Activated T-cell treated with anti-CD3 and anti-CD28 coated beads, Interleukin-2, amount 50 U/mL, for 1 hour (primary cell): ENCODE results near the gene PRKCB.
"Not testable (repeated sequence)": the region's sequence is repeated elsewhere in the genome, so short reads cannot be mapped to it uniquely, and the experiment has no call there.

Experiments used
- DNase-seq: peaks from one replicate; pipeline ENCODE4 v3.0.0-alpha.2; 2020

PRKCB gene

DNA sequence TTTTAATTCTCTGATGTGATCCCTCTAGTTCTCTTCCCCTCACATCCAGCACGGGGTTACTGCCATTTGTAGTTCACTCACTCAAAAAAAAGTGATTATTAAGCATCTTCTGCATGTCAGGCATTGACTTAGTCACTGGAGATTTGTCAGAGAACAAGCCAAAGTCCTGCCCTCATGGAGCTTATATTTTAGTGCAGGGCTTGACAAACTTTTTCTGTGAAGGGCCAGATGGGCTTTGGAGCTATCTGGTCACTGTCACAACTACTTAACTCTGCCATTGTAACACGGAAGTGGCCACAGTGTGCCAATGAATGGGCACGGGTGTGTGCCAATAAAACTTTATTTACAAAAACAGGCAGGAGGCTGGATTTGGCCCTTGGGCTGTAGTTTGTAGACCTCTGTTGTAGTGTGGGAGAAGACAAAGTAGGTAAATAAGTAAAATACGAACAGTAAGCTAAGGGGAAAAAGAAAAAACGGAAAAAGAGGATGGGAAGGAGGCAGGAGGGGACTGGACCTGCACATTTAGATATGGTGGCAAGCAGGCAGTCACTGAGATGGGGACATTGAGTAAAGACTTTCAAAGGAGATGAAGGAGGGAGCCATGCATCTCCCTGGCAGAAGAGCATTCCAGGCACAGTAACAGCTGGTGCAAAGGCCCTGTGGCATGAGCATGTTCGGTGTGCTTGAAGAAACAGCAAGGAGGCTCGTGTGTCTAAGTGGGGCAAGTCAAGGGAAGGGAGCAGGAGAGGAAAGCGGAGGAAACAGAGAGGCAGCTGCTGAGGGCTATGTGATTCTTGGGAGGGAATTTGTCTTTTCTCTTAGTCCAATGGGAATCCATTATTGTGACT is 217.5 kb downstream of the PRKCB start:
- DNase-seq = no peak

DNA sequence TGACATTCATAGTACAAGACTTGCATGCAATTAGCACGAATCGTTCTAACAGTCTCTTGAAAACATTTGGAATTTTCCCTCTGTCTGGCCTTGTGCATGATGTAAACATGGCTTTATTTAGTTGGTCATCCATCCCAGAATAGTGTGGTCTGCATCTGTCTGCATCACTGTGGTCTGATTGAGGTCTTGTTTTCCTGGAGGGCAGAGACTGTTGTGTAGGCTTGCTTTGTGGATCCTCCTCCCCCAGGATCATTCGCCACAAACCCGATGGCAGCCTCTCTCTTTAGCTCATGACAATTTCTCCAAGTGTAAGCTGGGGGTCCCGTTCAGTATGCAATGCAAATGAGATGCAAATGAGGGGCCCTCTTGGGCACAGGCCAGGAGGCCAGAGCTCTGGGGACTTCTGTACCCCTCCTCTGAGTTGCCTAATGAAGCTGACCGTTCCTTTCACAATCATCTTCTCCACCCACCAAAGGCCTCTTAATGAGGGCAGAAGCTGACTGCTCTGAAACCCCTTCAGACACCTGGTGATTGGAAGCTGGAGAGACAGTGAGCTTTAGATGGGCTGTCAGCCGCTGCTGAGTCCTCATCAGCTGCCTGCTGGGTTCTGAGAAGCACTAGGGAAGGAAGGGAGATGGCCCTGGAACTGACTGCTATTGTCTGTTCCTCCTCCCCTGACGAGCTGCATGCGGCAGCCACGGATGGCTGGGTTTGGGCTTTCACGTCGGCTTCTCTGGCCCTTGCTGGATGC is 219.1 kb downstream of the PRKCB start:
- no peak for DNase-seq

DNA sequence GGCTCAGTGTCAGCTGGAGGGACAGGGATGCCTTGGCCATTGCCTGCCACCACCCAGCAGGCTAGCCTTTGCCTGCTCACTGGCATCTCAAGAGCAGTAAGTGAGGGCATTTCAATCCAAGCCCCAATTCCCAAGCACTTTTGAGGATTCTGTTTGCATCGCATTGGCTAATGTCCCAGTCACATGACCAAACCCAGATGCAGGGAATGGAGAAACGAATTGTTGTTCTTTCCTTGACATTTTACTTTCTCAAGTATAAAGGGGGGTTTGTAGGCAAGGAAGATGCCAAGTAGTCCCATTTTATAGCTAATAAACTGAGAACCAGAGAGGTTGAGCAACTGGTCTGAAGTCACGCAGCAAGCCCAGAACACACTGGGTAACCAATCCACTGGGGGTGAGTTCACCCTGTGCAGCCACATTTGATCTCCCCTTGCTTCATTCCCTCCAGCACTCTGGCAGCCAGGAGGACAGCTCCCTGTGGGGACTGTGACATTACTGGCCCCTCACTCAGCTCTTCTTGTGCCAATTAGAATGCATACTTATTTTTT is 226.6 kb downstream of the PRKCB start:
- no peak for DNase-seq

DNA sequence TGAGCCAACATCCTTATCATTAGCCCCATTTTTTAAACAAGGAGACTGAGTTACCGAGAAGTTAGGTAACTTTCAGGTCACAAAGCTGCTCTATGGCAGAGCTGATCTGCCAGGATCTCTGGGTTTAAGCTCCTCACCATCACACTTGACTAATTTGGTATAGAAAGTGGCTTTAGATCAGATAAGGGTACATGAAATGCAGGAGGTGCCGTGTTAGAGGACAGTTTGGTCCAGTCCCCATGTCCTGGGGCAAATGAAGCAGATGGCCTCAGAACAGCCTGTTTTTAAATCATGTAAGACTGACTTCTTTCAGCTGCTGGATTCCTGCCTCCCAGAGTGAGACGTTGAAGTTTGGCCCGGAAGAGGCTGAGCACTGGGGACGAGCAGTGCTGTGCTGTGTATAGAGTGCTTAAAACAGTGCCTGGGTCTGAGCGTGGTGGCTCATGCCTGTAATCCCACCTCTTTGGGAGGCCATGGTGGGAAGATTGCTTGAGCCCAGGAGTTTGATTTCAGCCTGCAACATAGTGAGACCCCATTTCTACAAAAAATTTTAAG is 233.3 kb downstream of the PRKCB start:
- DNase-seq = no peak

DNA sequence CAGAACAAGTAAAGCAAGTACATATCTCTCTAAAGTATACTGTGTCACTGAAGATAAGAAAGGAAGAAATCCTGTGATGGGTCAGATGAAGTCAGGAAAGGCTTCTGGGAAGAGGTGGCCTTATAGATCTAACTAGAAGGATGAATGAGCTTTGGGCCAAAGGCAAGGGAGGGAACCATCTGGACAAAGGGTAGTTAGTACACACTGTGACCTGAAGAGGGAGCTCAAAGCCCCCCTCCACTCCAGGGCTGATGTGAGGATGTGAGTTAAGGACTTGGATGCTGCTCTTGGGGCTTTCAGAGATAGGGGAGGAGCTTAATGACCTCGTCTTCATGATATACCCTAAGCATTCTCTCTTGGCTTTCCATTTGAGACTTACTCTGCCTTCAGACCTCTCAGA is 235.1 kb downstream of the PRKCB start:
- no peak for DNase-seq

DNA sequence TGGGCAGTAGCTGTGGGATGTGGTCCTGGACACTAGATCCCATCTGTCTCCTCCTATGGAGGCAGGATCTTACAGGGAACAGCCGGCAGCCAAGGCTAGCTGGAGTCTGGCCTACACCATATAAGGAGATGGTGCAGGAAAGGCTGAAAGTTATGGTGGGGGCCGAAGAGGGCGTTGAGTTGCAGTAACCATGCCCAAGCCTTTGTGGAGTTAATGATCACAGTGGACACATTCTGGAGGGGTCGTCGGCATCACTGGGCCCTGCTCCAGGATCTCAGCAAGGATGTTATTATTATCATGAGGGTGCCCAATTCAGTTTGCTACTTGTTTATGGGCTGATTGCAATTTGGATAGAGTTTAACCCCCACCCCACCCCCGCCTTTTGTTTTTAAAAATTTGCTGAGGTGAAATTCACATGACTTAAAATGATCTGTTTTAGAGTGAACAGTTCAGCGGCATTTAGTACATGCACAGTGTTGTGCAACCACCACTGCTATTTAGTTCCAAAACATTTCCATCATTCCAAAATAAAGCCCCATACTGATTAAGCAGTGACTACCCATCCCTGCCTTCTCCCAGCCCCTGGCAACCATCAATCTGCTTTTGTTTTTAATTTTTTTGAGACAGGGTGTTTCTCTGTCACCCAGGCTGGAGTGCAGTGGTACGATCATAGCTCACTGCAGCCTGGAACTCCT is 236.0 kb downstream of the PRKCB start:
- DNase-seq = no peak

DNA sequence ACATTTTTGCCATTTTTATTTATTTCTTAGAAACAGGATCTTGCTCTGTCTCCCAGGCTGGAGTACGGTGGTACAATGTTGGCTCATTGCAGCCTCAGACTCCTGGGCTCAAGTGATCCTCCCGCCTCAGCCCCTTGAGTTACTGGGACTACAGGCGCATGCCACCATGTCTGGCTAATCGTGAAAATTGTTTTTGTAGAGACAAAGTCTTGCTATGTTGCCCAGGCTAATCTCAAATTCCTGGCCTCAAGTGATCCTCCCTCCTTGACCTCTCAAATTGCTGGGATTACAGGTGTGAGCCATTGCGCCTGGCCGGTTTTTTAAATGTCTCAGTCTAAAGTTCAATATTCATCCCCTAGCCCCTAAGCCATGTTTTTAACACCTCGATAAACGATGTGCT is 237.5 kb downstream of the PRKCB start:
- no peak for DNase-seq

DNA sequence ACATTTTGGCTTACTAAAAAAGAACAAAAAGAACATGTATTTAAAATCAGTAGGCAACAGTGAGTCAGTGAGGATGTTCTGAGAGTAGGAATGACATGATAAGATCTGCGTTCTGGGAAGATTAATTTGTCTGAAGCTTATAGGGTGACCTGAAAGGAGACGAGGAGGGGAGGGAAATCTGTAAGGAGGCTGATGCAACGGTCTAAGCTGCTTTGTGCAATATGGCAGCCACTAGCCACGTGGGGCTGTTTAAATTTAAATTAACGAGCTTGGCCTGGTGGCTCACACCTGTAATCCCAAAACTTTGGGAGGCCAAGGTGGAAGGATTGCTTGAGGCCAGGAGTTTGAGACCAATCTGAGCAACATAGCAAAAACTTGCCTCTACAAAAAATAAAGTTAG is 238.8 kb downstream of the PRKCB start:
- no peak for DNase-seq

DNA sequence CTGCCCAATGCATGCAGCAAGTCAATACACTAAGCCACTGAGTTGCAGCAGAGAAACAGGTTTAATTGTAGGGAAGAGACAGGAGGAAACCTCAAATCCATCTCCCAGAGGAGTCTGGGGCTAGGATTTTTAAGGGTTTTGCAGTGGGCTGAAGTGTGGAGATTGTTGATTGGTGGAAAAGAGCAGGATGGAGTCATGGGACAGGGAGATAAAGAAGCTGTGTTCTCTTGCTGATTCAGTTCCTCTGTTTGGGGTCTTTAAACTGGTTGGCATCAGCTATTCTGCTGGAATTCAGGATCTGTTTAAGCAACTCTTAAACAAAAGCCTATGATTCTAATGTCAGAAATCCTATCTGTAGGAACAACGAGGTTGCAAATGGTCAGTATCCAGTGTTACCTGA is 239.5 kb downstream of the PRKCB start:
- no peak for DNase-seq

DNA sequence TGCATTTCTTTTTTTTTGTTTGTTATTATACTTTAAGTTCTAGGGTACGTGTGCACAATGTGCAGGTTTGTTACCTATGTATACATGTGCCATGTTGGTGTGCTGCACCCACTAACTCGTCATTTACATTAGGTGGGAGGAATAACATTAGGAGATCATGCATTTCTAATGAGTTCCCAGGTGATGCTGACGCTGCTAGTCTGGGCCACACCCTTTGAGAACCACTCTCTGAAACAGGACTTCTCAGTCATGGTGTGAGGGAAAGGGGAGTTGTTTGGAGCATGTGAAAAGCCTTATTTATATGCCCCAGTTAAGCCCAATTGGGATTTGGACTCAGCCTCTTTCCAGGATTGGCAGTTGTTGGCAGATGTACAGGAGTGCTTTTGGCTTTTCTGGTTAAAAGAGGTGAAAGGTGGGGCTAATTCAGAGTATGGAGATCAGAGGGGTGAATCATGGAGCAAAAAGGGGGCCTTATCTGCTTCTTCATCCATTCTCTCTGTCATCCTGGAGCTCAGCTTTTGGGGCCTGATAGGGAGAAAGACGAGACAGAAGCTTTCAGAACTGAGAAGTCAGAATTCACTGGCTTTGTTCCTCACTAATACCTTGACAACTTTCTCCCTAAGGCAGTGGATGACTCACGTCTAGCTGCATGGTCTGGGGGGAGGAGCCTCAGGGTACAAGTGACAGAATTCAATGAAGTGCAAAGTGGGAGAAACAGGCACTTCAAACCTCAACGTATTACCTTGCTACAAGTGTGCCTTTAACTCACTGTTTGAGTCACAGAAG is 240.3 kb downstream of the PRKCB start:
- DNase-seq = no peak

DNA sequence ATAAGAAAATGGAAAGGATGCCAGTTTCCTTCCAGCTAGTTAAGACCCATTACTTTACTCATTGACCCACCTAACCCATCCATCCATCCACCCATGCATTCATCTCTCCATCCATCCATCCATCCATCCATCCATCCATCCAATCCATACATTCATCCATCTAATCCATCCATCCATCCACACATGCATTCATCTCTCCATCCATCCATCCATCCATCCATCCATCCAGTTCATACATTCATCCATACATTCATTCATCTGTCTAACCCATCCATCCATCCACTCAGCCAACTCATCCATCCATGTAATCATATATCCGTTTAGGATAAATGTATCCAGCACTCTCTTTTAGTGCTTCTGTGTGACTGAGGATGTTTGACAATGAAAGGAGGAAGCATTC is 241.5 kb downstream of the PRKCB start:
- no peak for DNase-seq

DNA sequence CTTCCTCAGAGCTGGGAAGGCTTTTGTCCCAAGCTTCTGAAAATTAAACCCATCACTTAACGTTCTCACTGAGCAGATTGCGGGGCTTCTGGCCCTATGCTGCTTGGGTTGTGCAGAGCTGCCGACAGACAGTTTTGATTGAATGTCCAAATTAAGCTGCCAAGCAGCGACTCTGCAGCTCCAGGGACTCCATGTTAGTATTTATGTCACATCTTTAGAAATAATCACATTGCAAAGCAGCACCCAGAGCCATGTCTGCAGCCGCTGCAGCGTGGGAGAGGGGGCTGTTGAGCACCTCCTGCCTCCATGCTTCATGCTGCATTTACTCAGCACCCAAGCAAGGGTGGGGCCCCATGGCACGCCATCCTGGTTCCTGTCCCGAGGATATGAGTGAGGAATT is 242.2 kb downstream of the PRKCB start:
- no peak for DNase-seq

DNA sequence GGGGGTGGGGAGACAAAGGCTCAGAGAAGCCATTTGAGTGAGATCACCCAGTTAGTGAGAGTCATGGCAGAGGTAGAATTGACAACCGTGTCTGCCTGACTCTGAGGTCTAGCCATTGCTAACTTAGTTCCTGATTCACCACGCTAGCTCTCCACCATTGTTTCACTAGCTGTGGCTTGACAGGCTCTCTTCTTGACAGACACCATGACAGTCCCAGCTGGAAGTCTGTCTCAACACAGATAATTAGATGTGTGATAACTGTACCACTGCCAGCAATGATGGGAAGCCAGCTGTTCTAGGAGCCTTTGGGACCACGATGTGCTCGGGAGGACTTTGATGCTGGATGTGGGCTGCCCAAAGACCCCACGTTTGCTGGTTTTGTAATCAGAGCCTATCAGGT is 249.9 kb downstream of the PRKCB start:
- no peak for DNase-seq

DNA sequence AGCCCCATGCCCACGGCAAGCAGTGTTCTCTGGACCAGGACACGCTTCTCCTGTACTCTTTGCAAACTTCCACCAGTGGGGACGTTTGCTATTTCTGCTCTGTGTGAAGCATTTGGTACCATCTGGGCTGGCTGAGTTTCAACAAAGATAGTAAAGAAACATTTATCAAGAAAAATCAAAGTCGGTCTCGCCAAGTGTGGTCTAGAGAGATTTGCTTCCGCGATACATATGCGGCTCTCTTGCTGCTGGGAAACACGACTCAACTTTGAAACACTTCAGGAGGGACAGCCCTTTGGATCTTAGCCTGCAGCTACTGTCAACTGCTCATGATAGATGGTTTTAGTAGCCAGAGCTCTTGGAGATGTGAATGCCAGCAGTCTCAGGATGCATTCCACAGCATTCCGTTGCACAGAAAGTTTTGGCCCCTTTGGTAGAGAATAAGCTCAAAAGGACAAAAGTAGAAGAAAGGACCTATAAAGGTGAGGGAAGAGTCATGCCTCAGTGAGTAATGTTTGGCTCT is 252.2 kb downstream of the PRKCB start:
- no peak for DNase-seq

DNA sequence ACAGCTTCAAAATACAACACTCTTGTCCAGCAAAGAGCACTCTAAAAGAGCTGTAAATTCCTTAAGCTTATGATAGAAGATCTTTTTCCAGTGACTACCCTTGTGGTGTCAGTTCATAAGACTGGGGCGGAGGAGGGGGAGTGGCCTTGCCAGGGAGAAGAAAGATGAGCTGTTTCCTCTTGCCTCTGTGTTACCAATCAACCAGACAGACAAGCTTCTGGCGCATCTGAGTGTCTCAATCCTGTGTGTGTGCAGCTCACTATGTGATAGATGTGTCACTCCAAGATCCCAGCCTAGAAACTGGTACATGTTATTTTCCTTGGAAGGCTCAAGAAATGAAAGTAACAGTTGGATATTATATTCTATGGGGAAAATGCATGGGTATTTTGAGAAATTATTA is 253.0 kb downstream of the PRKCB start:
- DNase-seq = no peak

DNA sequence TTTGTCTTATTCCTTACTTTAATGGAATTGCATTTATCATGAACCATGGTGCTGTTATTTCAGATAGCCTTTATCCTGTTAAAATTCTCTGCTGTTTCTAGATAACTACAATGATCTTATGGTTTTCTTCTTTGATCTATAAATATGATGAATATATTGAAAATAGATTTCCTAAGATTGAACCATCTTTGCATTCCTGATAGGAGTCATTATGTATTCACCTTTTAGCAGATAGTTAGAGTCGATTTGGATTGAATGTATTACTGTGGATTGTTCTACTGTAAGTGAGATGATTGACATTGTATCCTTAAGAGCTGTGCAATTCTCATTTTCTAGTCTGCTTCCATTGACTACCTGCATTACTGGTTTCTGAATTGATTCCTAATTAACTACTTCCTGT is 255.3 kb downstream of the PRKCB start:
- DNase-seq = no peak

DNA sequence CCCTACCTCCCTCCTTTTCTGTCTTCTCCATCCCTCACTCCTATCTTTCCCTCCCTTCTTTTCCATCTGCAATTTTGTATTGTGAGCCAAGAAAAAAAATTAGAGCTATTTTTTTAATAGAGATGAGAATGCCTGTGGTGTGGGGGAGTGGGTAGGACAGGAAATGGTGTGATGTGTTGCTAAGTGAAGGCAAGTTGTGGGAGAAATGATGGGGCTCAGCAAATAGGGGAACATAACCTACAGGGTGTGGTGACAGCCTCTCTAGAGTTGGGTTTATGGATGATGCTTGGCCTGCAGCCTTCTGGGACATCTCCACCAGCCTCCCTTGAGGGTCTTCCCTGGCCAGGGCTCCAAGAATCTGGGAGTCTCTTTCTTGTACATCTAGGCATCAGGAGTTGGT is 257.3 kb downstream of the PRKCB start:
- no peak for DNase-seq

DNA sequence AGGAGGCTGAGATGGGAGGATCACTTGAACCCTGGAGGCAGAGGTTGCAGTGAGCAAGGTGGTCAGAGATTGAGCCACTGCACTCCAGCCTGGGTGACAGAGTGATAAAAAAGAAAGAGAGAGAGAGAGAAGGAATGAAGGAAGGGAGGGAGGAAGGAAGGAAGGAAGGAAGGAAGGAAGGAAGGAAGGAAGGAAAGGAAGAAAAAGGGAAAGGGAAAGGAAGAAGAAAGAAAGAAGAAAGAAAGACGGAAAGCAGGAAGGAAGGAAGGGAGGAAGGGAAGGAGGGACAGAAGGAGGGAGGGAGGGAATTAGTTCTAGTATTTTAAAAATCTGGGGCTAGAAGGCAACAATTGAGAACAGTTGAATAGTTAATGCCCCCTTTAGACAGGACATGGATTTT is 258.9 kb downstream of the PRKCB start:
- no peak for DNase-seq

DNA sequence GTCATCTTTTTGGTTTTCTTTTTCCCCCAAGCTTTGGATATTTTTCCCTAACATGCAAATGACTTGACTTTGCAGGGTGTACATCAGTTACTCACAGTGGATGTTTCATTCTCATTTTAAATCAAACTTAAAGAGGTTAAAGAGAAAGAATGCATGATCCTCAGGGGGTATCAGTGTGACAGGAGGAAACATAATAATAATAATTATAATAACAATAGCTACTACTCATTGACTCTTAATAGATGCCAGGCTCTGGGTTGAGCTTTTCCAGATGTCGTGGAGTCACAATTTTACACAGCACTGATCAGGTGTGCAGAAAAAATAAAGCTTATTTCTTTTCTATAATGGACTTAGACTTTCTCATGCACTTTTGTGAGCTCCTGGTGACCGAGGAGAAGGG is 263.1 kb downstream of the PRKCB start:
- DNase-seq = no peak

DNA sequence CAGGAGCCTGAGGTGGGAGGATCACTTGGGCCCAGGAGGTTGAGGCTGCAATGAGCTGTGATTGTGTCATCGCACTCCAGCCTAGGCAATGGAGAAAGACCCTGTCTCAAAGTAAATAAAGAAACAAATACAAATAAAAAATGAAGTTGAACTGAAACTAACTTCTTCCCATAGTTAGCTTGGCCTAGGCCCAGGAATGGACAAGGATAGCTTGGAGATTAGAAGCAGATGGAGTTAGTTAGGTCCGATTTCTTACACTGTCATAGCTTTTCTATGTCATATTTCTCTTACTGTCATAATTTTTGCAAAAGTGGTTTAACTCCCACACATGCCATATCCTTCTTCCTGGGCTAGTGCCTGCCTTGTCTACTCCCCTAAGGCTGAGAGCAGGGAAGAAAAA is 265.6 kb downstream of the PRKCB start:
- DNase-seq = no peak

DNA sequence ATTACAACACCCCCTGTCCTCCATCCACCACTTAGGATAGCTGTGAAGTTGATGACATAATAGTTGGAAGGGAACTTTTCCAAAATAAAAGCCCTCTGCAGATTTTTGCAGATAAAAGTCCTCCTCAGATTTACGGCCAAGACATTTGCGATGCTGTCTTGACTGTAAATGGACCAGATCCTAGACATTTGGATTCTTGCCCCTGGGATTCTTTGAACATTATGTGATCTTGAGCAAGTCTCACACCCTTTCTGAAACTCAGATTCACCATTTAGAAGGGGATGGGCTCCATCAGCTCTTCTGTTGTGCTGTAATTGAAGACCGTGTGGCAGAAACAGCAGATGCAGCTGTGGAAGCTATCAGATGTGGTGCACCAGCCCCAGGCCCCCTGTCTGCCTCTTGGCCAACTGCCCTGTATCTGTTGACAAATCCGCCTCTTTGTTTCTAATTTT is 266.5 kb downstream of the PRKCB start:
- DNase-seq = no peak

DNA sequence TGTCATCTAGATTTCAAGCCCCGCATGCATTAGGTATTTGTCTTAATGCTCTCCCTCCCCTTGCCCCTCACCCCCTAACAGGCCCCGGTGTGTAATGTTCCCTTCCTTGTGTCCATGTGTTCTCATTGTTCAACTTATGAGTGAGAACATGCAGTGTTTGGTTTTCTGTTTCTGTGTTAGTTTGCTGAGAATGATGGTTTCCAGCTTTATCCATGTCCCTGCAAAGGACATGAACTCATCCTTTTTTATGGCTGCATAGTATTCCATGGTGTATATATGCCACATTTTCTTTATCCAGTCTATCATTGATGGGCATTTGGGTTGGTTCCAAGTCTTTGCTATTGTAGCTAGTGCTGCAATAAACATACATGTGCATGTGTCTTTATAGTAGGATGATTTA is 269.7 kb downstream of the PRKCB start:
- not testable (repeated sequence) for DNase-seq
